Parathyroid adenoma (tissue), 2 donors: Measurements from ENCODE around the gene CSNK1A1L.

Experiments
- H2AFZ ChIP-seq: fragments of 300-600 bp; sonication (generic); one replicate; pipeline ENCODE4 v1.7.0; 2017; ENCODE audit warnings: antibody characterized with exemption, mild to moderate bottlenecking
- H3K27ac ChIP-seq: fragments of 300-600 bp; sonication (generic); one replicate; pipeline ENCODE4 v1.7.0; 2017
- H3K27me3 ChIP-seq: fragments of 300-600 bp; sonication (generic); one replicate; pipeline ENCODE4 v1.7.0; 2017; ENCODE audit warnings: low read length; ENCODE audit not compliant: control insufficient read depth, insufficient read depth
- H3K36me3 ChIP-seq: fragments of 300-600 bp; sonication (generic); one replicate; pipeline ENCODE4 v1.7.0; 2017; ENCODE audit warnings: low read length; ENCODE audit not compliant: control insufficient read depth, insufficient read depth
- H3K4me1 ChIP-seq: fragments of 300-600 bp; sonication (generic); one replicate; pipeline ENCODE4 v1.7.0; 2017; ENCODE audit warnings: control low read depth
- H3K4me2 ChIP-seq: fragments of 300-600 bp; sonication (generic); one replicate; pipeline ENCODE4 v1.7.0; 2017; ENCODE audit warnings: low read length
- H3K4me3 ChIP-seq: fragments of 300-600 bp; sonication (generic); one replicate; pipeline ENCODE4 v1.7.0; 2017; ENCODE audit warnings: low read depth, low read length
- H3K79me2 ChIP-seq: fragments of 300-600 bp; sonication (generic); one replicate; pipeline ENCODE4 v1.7.0; 2017; ENCODE audit warnings: control low read depth
- H3K9ac ChIP-seq: fragments of 300-600 bp; sonication (generic); one replicate; pipeline ENCODE4 v1.7.0; 2017; ENCODE audit warnings: mild to moderate bottlenecking
- H3K9me3 ChIP-seq: fragments of 300-600 bp; sonication (generic); one replicate; pipeline ENCODE4 v1.7.0; 2017; ENCODE audit warnings: low read length; ENCODE audit not compliant: control insufficient read depth
- CTCF ChIP-seq: fragments of 300-600 bp; sonication (generic); IDR thresholded peaks from one replicate; pipeline ENCODE4 v1.7.0; 2017; ENCODE audit warnings: antibody characterized with exemption, mild to moderate bottlenecking
- donor health status: primary hyperparathyroidism.

The CSNK1A1L gene

GRCh38 chr13:37129866-37130265 is 24.4 kb upstream of the CSNK1A1L start:
- H3K4me1 ChIP-seq = peaks cover 3% of the 10 kb centered on the region
- no peak overlapping the region for H3K4me2 ChIP-seq
- H3K36me3 ChIP-seq = no peaks in the 10 kb centered on the region
- no peak overlapping the region for H2AFZ ChIP-seq
- H3K27me3 ChIP-seq = no peaks in the 10 kb centered on the region
- H3K27ac ChIP-seq = no peak overlapping the region
- no peak overlapping the region for H3K9ac ChIP-seq
- H3K79me2 ChIP-seq = no peaks in the 10 kb centered on the region
- no peak overlapping the region for H3K4me3 ChIP-seq
- TF ChIP-seq CTCF = no peak
- no peaks in the 10 kb centered on the region for H3K9me3 ChIP-seq

GRCh38 chr13:37127691-37128241 is 22.3 kb upstream of the CSNK1A1L start:
- Histone ChIP-seq H2AFZ (no peak overlapping the region), H3K4me3 (no peak overlapping the region), H3K79me2 (no peaks in the 10 kb centered on the region), H3K36me3 (no peaks in the 10 kb centered on the region), H3K27ac (peak overlapping the region; percentile 16), H3K4me2 (no peak overlapping the region), H3K9ac (no peak overlapping the region), H3K27me3 (no peaks in the 10 kb centered on the region), H3K4me1 (no peaks in the 10 kb centered on the region), H3K9me3 (no peaks in the 10 kb centered on the region)
- TF ChIP-seq CTCF = no peak

GRCh38 chr13:37123337-37123736 is 17.9 kb upstream of the CSNK1A1L start:
- Histone ChIP-seq H3K4me2 (no peak overlapping the region), H3K27ac (no peak overlapping the region), H2AFZ (no peak overlapping the region), H3K4me3 (no peak overlapping the region), H3K36me3 (no peaks in the 10 kb centered on the region), H3K9me3 (no peaks in the 10 kb centered on the region), H3K79me2 (no peaks in the 10 kb centered on the region), H3K4me1 (no peaks in the 10 kb centered on the region), H3K9ac (no peak overlapping the region), H3K27me3 (no peaks in the 10 kb centered on the region)
- TF ChIP-seq CTCF = no peak

- H3K27ac ChIP-seq = no peak overlapping the region
- H3K9ac ChIP-seq = no peak overlapping the region
- no peak overlapping the region for H3K4me2 ChIP-seq
- H2AFZ ChIP-seq = no peak overlapping the region
- no peaks in the 10 kb centered on the region for H3K27me3 ChIP-seq
- H3K4me3 ChIP-seq = no peak overlapping the region
- H3K79me2 ChIP-seq = no peaks in the 10 kb centered on the region
- no peaks in the 10 kb centered on the region for H3K9me3 ChIP-seq
- no peaks in the 10 kb centered on the region for H3K4me1 ChIP-seq
- no peak for TF ChIP-seq CTCF
- no peaks in the 10 kb centered on the region for H3K36me3 ChIP-seq
Observed at GRCh38 chr13:37118016-37118415, 12.6 kb upstream of the CSNK1A1L start.

GRCh38 chr13:37114250-37114649 is 8.8 kb upstream of the CSNK1A1L start:
- H3K4me3 ChIP-seq = no peak overlapping the region
- H3K27ac ChIP-seq = no peak overlapping the region
- H2AFZ ChIP-seq = no peak overlapping the region
- no peaks in the 10 kb centered on the region for H3K36me3 ChIP-seq
- H3K9ac ChIP-seq = no peak overlapping the region
- no peaks in the 10 kb centered on the region for H3K79me2 ChIP-seq
- no peaks in the 10 kb centered on the region for H3K27me3 ChIP-seq
- H3K9me3 ChIP-seq = no peaks in the 10 kb centered on the region
- no peak overlapping the region for H3K4me2 ChIP-seq
- H3K4me1 ChIP-seq = no peaks in the 10 kb centered on the region
- TF ChIP-seq CTCF = no peak
